Measurements from ENCODE around the gene NFATC2.

- no peak for TF ChIP-seq CTCF (IDR thresholded peaks at IDR 0.05)
- no peak for TF ChIP-seq POLR2A (IDR thresholded peaks at IDR 0.05)
Measured at GRCh38 chr20:51462566-51463276, 79.8 kb downstream of the NFATC2 start.

Data from uterus (tissue), 2 donors.